Hippocampal formation (tissue), 2 donors: ENCODE results near the gene VTI1B.
"Not testable (repeated sequence)": the region's sequence is repeated elsewhere in the genome, so short reads cannot be mapped to it uniquely, and the experiment has no call there.

Source experiments
- DNase-seq, 2 donors: peaks; one replicate each; lab custom pipeline; 2025; lab: John Stamatoyannopoulos, UW

VTI1B gene

DNA sequence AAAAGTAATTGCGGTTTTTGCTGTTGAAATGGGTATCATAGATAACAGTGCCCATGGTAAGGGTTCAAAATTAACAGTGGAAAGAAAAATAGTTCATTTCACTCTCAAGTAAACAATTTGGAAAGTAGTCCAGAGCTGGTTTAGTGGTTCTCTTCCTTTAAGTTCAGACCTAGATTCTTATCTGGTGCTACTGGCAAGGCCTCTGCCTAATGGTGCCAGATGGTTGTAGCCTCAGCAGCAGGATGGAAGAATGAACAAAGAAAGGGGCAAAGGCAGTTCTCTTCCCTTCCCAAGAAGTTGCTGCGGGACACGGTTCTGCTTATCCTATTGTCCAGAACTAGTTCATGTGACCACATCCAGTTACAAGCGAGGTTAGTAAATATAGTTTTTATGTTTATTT, 44.2 kb downstream of the VTI1B start:
- DNase-seq: no peak

GRCh38 chr14:67627519-67627918, 46.9 kb downstream of the VTI1B start:
- DNase-seq: no peak

- not testable (repeated sequence) for DNase-seq
Observed at GRCh38 chr14:67626131-67626530, 48.3 kb downstream of the VTI1B start.

DNA sequence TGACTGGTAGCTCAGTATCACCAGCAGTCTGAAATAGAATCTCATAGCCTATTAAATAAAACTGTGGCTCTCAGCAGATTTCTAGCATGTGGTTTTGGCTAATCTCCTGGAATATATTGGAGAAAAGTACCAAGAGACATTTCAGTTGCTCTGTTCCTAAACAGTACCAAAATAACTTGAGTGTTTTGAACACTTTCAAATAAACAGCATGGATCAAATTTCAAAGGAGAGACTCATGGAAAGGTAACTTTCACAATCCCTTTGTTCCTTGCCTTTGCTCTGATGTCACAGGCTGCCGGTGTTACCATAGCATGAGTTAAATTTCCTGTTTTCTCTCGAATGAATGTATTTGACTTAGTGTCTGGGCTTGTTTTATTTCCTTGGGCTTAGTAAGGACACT, 51.3 kb downstream of the VTI1B start:
- peak in 1 of 2 donors; percentile 38 for DNase-seq

GRCh38 chr14:67622675-67623074, 51.8 kb downstream of the VTI1B start:
- DNase-seq: peak in 1 of 2 donors; percentile 9

DNA sequence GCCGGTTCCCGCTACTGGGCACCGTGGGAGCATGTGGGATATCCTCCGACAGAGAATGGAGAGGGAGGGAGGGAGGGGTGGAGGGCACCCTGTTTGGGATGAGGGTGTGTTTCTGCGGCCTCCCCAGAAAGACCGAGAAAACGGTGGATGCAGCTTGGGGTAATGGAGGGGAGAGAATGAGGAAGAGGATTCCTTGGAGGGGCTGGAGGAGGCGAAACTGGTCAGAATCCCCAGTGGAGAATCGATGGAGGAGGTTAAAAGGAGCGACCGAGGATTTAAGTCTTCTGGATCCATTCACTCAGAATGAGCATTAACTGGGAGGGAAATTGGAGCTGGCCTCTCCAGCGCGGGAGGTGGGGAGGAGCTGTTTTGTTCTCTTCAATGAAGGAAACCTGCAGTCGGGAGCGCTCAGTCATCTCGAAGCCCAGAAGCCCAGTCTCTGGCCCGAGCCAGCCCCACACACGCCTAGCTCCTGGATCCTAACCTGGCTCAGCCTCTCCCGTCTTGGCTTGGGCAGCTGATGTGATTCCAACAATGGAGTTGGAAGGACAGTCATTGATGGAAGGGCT, 54.1 kb downstream of the VTI1B start:
- DNase-seq: peak; percentile 10 to 14

DNA sequence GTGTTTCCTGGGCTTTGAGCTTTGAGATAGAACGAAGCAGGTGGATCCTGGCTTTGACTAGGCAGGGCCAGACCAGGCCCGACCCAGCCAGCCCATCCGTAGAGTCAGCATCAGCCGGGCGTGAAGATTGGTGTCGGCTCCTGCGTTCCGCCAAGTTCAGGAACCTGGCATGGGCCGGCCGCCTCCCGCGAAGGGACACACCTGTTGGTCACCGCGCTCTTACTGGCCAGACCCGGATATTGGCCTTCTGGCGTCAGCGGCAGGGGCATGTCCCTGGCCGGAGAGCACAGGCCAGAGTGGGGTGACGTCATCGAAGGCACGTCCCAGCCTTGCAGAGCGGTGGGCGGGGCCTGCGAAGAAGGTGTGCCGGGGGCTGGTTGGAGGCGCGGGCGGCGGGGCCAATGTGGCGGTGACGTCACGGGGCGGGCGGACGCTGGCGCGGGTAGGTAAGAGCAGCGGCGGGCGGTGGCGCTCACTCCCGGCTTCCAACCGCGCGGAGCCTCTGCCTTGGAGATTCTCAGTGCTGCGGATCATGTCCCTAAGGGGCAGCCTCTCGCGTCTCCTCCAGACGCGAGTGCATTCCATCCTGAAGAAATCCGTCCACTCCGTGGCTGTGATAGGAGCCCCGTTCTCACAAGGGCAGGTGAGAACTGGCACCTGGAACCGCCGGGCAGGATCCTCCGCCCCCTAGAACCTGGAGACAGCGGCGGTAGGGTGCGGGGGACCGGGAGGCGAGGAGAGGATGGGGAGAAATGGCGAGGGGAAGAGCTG, 54.8 kb downstream of the VTI1B start, which contains the start of gene ARG2:
Gene ARG2 (plus strand): TSS at position 475 of the 771 bp plus-strand sequence. CDS start 58 bp downstream, at position 533.
- DNase-seq: peak; percentile 83 to 85

- peak in 1 of 2 donors; percentile 66 for DNase-seq
Observed at GRCh38 chr14:67618617-67619063, 55.8 kb downstream of the VTI1B start.

DNA sequence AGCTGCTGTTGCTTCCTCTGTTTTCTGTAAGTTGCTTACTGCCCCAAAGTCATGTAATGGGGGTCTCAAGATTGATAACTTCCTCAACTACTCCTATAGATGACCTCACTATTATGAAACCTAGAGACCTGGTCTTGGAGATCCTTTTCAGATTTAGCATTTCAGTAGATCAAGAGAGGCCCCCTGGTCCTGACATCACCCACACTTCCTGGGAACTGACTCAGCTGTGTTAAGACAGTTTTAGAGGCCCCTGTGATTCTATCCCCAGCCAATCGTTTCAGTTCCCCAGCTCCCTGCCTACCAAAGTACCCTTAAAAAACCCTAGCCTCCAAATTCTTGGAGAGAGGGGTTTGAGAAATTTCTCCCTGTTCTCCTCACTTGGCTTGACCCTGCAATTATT, 63.9 kb downstream of the VTI1B start:
- no peak for DNase-seq

DNA sequence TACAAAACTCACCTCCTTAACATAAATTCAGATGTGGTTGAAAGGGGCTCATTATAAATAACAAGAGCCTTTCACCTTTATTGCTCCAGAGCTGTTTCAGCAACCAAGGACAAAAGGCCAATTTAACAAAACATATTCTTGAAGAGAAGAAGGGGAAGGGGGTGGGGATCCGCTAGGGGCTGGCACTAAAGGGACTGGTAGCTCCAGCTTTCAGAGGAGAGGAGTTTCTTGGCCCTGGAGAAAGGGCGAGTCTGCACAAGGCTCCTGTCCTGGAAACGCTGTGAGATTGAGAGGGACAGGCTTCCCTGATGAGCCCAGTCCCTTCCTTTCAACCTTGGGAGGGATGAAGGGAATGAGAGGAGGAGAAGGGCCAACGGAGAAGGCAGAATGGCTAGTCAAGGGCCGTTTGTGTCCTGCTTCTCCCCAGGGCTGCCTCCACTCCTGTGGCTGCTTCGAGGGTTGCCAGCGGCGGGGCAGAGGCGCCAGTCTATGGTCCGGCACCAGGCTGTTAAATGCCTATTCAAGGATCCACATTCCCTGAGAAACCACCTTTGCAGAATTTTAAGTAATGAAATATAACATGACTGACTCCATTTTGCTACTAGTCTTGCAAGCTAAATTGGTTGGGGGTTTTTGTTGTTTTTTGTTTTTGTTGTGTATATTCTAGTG, 64.7 kb downstream of the VTI1B start:
- DNase-seq: no peak

DNA sequence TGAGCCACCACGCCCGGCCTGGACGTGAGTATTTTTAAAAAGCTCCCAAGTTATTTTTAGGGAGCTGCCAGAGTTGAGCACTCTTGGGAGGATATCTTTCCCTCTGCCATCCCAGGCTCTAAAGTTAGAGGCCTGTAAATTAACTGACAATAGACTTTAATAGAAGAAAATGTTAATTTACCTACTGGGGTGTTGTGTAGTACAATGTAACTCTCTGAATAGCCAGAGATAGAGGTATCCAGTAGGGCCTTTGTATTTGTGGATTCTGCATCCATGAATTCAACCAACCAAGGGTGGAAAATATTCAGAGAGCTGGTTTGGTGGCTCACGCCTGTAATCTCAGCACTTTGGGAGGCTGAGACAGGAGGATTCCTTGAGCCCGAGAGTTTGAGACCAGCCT, 66.8 kb downstream of the VTI1B start:
- no peak for DNase-seq

DNA sequence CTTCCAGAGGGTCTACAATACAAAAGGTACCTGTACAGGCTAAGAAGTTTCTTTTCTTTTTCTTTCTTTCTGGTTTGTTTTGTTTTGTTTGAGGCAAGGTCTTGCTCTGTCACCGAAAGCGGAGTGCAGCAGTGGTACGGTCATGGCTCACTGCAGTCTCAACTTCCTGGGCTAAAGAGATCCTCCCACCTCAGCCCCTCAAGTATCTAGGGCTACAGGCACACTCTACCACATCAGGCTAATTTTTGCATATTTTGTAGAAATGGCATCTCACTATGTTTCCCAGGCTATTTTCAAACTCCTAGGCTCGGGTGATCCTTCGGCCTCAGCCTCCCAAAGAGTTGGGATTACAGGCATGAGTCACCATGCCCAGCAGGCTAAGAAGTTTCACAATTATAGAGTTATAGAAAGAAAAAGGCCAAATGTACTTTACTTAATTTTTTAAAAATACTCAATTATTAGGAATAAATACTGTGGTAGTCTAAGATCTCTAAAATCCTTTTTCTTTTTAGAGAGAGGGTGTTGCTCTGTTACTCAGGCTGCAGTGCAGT, 71.4 kb downstream of the VTI1B start:
- DNase-seq: no peak

- DNase-seq: no peak
Observed at GRCh38 chr14:67602076-67602475, 72.4 kb downstream of the VTI1B start.

- DNase-seq: not testable (repeated sequence)
Observed at GRCh38 chr14:67600562-67600974, 73.9 kb downstream of the VTI1B start.

GRCh38 chr14:67599698-67600561, 74.5 kb downstream of the VTI1B start, which contains the start of gene PIGH:
Gene PIGH, minus strand, starts transcription at chr14:67600268. Its CDS starts 65 bp downstream, at chr14:67600203.
- peak; percentile 86 to 89 for DNase-seq
